H7 (cell line): Measurements from ENCODE around the gene UBE2J2. TPM values are rescaled to one million over a fixed set of nuclear protein-coding genes. Genes with fewer than 3 reads are reported as not detected.
A peak's percentile ranks its signal among the peaks of the same experiment; 100 is the strongest.

Experiments used
- DNase-seq: peaks from one replicate; pipeline ENCODE4 v3.0.0; 2012
- H3K27me3 ChIP-seq: 2 replicates; pipeline ENCODE4 v1.6.0; 2011; ENCODE audit warnings: mild to moderate bottlenecking, low read length; ENCODE audit not compliant: control insufficient read depth, insufficient read depth
- H3K36me3 ChIP-seq: replicated peaks from 2 replicates; pipeline ENCODE4 v1.5.1; 2011; ENCODE audit warnings: low read length; ENCODE audit not compliant: control insufficient read depth, insufficient read depth
- H3K4me3 ChIP-seq: 2 replicates; pipeline ENCODE4 v1.5.1; 2011; ENCODE audit warnings: low read depth, mild to moderate bottlenecking, control low read depth, low read length, moderate library complexity; ENCODE audit not compliant: insufficient read depth
- total RNA-seq: library from RNA; depleted of rRNA; stranded (reverse); fragments of >200 nt; shearing (Covaris generic); gene quantifications from 2 replicates; pipeline ENCODE4 v1.2.3, GENCODE V29; 2014

UBE2J2 gene
- total RNA-seq, 1 experiment from 2014 or later: 105 TPM

DNA sequence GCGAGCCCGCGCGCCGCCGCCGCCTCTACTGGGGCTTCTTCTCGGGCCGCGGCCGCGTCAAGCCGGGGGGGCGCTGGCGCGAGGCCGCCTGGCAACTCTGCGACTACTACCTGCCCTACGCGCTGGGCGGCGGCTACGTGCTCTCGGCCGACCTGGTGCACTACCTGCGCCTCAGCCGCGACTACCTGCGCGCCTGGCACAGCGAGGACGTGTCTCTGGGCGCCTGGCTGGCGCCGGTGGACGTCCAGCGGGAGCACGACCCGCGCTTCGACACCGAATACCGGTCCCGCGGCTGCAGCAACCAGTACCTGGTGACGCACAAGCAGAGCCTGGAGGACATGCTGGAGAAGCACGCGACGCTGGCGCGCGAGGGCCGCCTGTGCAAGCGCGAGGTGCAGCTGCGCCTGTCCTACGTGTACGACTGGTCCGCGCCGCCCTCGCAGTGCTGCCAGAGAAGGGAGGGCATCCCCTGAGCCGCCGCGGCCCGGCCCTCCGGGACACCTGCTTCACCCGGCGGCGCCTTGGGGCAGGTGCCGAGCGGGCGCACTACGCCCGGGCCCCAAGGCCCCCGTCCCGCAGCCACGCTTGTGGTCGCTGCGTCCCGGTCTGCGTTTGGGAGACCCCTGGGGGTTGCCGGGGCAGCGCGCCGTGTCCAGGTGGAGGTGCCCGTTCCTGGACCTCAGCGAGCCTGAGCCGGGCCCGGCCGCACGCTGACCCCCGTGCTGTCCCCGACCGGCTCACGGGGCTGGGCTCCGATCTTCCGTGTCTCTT is 40.7 kb downstream of the UBE2J2 start:
- H3K36me3 ChIP-seq: no peaks in the 10 kb centered on the region; the same call in none of the 2 replicates
- DNase-seq: peak; percentile 68
- H3K4me3 ChIP-seq: peak overlapping the region; percentile 23
- no peaks in the 10 kb centered on the region for H3K27me3 ChIP-seq

DNA sequence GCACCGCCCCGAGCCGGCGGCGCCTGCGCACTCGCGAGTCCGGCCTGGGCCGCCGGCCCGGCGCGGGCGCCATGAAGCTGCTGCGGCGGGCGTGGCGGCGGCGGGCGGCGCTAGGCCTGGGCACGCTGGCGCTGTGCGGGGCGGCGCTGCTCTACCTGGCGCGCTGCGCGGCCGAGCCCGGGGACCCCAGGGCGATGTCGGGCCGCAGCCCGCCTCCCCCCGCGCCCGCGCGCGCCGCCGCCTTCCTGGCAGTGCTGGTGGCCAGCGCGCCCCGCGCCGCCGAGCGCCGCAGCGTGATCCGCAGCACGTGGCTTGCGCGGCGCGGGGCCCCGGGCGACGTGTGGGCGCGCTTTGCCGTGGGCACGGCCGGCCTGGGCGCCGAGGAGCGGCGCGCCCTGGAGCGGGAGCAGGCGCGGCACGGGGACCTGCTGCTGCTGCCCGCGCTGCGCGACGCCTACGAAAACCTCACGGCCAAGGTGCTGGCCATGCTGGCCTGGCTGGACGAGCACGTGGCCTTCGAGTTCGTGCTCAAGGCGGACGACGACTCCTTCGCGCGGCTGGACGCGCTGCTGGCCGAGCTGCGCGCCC is 41.4 kb downstream of the UBE2J2 start, which contains the start of gene B3GALT6:
TSS of gene B3GALT6 (plus strand) at position 30 of the 588 bp plus-strand sequence. CDS start at position 72, 42 bp downstream.
- Histone ChIP-seq H3K4me3 (peak within 1 kb of the TSS; percentile 91), H3K27me3 (no peaks in the 10 kb centered on the region), H3K36me3 (no peaks in the 10 kb centered on the region; the same call in none of the 2 replicates)
- no peak for DNase-seq

DNA sequence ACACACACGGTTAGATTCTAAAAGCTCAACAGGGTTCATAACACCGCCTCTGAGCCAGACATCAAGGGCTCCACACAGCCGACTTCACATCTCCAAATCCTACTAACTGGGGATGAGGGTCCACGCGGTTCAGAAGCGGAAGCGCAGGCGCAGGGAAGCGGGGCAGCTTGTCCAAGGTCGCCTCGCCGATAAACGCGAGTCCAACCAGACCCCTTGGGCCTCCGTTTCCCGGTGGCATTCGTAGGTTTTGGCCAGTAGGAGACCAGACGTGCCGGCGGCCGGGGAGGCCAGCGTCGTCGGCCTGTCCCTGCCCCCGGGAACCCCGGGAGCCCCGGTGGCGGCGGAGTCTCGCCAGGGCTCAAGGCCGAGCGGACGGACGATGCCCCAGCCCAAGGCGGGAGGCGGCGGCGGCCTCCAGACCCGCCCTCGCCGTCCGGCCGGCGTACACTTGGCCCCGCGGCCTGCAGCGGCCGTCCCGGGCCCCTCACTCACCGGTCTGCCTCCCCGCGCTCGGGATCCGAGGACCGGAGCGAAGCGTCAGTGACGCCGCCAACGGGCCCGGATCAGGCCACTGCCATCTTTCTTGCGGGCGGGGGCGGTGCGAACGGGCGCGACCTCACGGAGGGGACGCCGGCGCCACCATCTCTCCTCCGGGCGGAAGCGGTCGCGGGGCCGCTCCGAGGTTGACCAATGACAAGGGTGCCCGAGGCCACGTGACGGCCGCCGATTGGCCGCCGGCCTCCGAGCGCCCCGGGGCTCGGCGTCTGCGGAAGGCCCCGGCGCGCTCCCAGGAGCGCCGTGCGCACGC is 42.0 kb downstream of the UBE2J2 start, which contains the start of gene SDF4:
TSS of gene SDF4 (minus strand) at position 602 of the 808 bp plus-strand sequence. CDS start 3,229 bp downstream, outside the sequence.
- Histone ChIP-seq H3K36me3 (no peaks in the 10 kb centered on the region; the same call in none of the 2 replicates), H3K4me3 (peak within 1 kb of the TSS; percentile 91), H3K27me3 (no peaks in the 10 kb centered on the region)
- DNase-seq: peak; percentile 100

DNA sequence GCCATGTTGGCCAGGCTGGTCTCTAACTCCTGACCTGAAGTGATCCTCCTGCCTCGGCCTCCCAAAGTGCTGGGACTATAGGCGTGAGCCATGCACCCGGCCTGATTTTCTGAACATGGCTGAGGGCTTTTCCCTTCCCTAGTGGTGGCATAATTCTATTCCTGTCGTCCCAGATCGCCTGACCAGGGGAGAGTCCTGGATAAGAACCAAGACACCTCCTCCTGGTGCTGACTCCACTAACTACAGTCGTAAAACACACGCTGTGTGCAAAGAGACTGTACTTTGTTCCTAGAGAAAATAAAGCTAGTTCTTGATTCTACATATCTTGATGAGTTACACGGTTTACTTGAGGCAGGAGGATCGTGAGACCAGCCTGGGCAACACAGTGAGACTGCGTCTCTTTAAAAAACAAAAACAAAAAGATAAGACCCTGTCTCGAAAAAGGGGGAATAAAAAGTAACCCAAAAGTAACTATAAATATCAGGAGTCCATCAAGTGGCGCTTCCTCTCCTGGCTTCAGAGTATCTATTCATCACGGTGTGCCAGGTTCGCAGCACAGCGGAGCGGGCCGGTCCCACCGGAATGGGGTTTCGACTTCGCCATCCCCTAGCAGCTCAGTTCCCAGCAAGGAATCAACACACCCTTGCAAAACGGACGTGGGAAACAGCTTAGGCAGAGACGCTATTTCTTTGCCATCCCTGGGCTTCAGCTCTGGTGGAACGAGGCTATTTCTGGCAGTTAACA is 42.8 kb downstream of the UBE2J2 start:
- H3K4me3 ChIP-seq: peak overlapping the region; percentile 91
- no peak for DNase-seq
- peaks cover under 1% of the 10 kb centered on the region for H3K36me3 ChIP-seq
- no peaks in the 10 kb centered on the region for H3K27me3 ChIP-seq

DNA sequence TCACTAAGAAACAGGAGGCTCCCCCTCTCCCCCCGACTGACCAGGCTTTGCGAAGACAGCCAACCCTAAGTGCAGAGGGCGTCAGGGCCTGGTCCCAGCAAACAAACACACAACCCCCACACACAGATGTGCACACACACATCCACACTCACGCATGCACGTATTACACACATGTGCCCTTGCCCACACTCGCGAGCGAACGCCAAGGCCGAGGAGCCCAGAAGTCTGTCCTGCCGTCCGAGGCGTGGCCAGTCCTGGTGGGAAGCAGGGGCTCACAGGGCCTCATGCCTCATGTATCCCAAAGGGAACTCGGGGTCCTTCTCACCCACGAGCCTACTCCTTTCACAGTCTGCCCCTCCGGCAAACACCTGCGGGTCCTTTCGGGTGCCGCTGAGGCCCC is 43.9 kb downstream of the UBE2J2 start:
- no peaks in the 10 kb centered on the region for H3K27me3 ChIP-seq
- H3K36me3 ChIP-seq: peaks cover 1% of the 10 kb centered on the region
- no peak overlapping the region for H3K4me3 ChIP-seq
- DNase-seq: no peak

DNA sequence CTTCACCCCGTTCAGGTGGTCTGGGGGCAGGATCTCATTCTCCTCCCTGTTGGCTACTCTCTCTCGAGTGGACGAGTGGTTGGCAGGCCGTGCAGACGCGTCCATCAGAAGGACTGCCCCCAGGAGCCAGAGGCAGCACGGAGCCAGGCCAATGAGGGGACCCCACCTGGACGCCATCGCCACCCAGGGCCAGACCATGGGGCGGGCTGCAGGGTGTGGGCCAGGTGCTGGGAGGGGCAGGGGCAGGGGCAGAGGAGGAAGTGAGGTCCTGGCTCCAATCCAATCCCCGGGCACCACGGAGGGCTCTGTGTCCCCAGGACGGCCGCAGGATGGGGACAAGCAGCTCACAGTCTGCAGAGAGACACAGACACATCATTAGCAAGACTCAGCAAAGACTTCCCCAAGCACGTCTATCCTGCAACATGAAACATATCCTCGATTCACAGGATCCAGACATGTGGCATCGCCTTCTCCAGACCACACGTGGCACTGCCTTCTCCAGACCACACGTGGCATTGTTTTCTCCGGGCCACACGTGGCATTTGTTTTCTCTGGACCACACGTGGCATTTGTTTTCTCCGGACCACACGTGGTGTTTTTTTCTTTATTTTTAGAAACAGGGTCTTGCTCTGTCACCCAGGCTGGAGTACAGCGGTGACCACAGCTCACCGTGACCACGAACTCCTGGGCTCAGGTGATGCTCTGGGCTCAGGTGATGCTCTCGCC is 44.9 kb downstream of the UBE2J2 start:
- Histone ChIP-seq H3K36me3 (peaks cover 1% of the 10 kb centered on the region), H3K27me3 (no peaks in the 10 kb centered on the region), H3K4me3 (no peak overlapping the region)
- no peak for DNase-seq

DNA sequence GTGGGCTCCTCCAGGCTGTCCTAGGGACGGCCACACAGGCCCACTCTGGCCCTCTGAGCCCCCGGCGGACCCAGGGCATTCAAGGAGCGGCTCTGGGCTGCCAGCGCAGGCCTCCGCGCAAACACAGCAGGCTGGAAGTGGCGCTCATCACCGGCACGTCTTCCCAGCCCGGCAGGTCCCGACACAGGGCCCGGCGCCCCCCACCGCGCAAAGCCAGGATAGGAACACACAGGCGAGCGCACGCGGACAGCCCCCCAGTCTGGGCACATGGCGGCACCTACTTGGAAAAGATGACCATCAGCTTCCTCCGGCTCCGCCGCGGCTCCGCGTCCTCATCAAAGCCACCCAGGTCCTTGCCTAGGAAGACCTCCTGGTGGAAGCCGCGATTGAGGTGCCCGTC is 45.5 kb downstream of the UBE2J2 start:
- no peak for DNase-seq
- peaks cover 2% of the 10 kb centered on the region for H3K36me3 ChIP-seq
- no peaks in the 10 kb centered on the region for H3K27me3 ChIP-seq
- H3K4me3 ChIP-seq: no peak overlapping the region

DNA sequence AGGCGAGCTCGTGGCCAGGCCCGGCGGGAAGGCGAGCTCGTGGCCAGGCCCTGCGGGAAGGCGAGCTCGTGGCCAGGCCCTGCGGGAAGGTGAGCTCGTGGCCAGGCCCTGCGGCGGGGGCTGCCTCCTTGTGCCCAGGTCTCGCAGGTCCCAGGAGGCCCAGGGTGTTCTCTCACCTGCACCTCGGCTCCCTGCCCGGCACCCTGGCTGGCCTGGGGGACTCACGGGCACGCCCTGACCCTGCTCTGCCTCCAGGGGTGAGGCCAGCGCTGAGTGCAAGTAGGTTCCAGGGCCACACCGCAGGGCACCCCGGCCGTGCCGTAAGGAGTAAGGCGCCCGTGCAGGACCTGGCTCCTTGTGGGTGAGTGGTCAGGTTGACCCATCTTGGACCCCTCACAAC is 46.3 kb downstream of the UBE2J2 start:
- Histone ChIP-seq H3K27me3 (no peaks in the 10 kb centered on the region), H3K36me3 (peaks cover 9% of the 10 kb centered on the region), H3K4me3 (no peak overlapping the region)
- DNase-seq: no peak

DNA sequence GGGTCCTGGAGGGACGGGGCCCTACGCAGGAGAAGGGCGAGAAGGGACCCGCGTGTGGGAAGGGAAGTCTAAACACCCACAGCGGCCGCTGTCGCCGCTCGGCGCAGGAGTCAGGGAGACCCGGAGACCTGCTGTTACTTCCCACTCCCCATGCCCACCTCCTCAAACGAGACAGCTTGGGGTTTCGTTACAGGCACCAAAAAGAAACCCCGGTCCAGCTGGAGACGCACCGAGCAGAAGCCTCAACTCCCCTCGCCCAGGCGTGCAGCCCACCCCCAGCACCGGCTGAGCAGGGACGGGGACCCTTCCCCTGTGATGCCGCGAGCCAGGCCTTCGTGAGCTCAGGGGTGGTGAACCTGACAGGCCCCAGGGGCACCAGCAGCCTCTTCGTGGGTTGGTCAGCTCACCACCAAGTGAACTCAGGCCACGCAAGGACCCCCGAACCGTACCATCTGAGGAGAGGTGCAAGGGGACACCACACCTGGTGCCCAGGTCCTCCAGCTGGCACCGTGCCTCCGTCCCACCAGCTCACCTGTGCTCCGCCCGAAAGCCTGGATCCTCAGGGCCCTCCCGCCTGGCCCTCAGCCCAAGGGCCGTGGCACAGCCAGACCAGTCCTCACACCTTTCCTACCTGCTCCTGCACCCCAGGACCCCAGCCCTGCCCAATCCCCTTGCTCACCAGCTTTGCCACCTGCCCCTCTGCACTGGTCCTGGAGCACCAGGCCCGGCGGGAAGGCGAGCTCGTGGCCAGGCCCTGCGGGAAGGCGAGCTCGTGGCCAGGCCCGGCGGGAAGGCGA is 46.9 kb downstream of the UBE2J2 start:
- Histone ChIP-seq H3K4me3 (no peak overlapping the region), H3K27me3 (no peaks in the 10 kb centered on the region), H3K36me3 (peaks cover 10% of the 10 kb centered on the region)
- no peak for DNase-seq

DNA sequence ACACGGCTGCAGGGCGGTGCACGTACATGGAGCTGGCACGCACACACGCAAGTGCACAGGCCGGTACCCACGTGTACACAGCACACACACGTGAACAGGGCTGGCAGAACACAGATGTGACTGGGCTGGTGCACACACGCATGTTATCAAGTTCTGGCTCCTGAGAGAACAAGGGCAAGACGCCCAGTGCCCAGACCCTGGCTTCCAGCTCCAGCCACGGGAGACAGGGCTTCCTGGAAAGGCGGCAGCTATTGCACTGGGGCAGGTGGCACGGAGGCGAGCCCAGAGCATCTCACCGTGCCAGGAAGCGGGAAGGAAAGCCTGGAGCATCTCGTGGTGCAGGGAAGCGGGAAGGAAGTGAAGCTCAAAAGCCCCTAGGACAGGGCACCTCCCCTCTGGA is 47.7 kb downstream of the UBE2J2 start:
- Histone ChIP-seq H3K27me3 (no peaks in the 10 kb centered on the region), H3K4me3 (no peak overlapping the region), H3K36me3 (peaks cover 10% of the 10 kb centered on the region)
- DNase-seq: no peak

DNA sequence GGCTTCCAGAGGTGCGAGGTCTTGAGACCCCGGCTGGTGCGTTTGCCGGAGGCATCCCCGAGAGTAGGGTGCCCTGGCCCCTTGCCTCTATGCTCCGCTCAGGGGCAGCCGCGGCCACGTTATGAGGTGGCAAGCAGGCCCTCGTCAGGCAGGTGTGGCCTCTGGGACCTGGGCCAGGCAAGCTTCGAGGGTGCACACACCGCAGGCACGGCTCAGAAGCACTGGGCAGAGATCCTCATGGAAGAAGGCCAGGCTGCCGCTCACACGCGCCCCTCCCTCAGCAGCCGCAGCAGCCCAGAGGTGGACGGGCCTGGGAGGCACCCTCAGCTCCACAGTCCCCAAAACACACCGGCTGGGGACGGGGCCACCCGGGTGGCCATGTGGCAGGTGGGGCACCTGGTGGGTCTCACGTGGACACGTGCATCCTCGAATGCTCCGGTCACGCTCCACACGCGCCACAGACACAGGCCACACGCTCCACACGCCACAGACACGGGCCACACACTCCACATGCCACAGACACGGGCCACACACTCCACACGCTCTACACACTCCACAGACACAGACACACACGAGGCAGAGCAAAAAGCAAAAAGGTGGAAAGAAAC is 48.3 kb downstream of the UBE2J2 start:
- DNase-seq: no peak
- H3K27me3 ChIP-seq: no peaks in the 10 kb centered on the region
- H3K36me3 ChIP-seq: peaks cover 10% of the 10 kb centered on the region
- H3K4me3 ChIP-seq: no peak overlapping the region

DNA sequence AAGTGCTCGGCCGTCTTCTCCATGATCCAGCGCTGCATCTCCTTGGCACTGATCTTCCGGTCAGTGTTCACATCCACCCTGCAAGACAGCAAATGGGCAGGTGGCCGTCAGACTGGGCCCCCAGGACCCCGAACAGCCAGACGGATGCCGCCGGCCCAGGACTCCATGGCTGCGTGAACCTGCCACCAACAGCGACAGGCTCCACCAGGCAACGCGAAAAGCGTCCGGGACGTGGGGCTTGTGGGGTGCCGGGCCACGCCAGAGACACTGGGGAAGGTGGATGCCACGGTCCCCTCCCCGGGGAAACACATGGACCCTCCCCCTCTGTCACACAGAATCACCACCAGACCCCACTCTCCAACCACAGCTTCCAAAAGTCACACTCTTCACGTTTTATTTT is 49.8 kb downstream of the UBE2J2 start:
- Histone ChIP-seq H3K4me3 (no peak overlapping the region), H3K36me3 (peaks cover 10% of the 10 kb centered on the region), H3K27me3 (no peaks in the 10 kb centered on the region)
- no peak for DNase-seq

DNA sequence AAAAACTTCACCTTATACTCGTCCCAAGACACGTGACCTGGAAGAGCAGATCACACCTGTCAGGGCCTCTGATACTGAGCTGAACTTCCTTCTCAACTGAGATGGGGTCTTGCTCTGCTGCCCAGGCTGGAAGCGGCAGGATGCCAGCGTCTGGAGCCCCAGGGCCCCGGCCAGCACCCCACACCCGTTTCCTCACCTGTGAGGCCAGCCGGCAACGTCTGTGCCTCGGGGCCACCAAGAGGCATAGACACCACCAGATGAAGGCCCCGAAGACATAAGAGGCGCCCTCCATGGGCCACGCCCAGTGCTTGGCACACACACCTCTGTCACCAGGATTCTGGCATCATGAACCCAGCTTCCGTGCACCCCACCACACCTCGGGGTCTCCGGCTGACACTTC is 50.3 kb downstream of the UBE2J2 start:
- peaks cover 10% of the 10 kb centered on the region for H3K36me3 ChIP-seq
- no peak overlapping the region for H3K4me3 ChIP-seq
- DNase-seq: no peak
- H3K27me3 ChIP-seq: no peaks in the 10 kb centered on the region
